ENCODE measurements around the gene JMJD8.

JMJD8 gene

GRCh38 chr16:684071-684794, at the start of gene JMJD8:
JMJD8 (minus strand) TSS chr16:684334; CDS start chr16:684319, 15 bp downstream.
- peak; percentile 87 for DNase-seq

- no peak for DNase-seq
These were observed 49.5 kb upstream of the JMJD8 start for GRCh38 chr16:733382-734207.

GRCh38 chr16:732936-733335, 48.8 kb upstream of the JMJD8 start:
- DNase-seq: no peak

DNA sequence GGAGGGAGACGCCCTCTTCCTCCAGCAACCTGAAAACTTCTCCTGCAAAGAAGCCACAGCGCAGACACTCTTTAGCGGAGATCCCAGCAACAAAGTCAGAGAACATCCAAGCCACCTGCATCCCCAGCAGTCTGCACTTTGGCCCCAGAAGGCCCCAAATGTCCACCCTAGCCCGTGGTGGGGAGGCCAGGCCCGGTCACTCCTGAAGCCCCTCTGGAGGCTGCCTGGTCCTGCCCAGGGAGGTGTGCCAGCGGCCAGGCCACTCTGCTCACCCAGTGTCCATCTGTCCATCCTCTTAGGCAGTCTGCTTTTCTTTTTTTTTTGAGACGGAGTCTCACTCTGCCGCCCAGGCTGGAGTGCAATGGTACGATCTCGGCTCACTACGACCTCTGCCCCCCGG, 48.2 kb upstream of the JMJD8 start:
- no peak for DNase-seq

DNA sequence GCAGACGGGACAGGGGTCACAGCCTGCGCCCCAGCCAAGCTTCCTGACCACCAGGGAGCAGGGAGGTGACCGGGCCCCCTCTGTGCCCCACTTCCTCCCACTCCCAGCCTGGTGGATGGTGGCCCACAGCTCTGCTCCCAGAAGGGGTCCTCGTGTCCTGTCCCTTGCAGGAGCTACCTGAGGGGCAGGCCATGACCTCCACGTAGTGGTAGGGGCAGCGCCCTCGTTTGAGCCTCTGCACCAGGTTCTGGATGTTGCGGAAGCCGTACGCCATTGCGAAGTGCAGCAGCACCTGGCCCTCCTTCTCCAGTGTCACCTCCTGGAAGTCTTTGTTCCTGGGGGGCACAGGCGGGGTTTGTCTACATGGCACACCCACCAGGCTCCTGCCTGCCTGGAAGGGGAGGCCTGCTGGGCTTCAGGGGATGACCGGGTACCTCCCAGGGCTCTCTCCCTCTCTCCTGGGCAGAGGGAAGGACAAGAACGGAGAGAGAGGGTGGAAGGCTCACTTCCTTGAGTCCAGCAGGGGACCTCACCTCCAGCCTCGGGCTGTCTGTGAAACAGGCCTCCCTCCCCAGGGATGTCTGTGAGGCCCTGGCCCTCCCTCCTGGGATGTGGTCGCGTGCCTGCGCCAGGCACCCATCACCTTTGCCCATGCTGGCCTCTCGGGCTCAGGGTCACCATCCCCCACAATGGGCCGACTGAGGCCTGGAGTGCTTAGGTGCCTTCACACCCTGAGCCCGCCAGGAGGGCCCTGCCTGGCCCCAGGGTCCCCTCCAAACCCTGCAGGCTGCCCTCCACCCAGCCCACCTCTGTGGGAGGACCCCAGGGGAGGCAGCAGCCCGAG, 46.8 kb upstream of the JMJD8 start:
- no peak for DNase-seq

GRCh38 chr16:729768-730665, 45.9 kb upstream of the JMJD8 start:
- no peak for DNase-seq

DNA sequence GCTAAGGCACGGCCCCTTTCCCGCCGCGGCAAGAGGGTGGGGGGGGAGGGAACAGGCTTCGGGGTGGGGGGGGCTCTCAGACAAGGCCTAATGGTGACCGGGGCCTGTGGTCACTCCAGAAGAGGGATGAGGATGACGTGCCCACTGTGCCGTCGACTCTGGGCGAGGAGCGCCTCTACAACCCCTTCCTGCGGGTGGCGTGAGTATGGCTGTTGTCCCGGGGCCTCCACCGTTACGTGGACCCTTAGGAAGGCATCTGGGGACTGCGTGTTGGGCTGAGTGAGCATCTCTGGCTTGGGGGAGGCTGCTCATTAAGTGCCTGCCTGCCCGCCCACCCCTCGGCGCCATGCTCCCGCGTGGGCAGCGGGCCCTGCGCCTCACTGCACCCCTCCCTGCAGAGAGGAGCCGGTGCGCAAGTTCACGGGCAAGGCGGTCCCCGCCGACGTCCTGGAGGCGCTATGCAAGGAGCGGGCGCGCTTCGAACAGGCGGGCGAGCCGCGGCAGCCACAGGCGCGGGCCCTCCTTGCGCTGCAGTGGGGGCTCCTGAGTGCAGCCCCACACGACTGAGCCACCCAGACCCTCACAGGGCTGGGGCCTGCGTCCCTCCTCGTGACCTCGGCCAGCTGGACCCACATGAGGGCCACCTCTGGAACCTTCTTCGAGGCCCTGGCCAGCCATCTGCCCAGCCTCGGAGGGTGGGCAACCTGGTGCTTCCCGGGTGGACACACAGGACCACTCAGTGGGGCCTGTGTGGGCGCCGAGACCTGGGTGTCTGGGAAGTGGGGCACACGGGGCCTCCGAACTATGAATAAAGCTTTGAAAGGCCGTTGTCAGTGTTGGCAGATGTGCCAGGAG, 45.0 kb upstream of the JMJD8 start:
- DNase-seq: no peak

DNA sequence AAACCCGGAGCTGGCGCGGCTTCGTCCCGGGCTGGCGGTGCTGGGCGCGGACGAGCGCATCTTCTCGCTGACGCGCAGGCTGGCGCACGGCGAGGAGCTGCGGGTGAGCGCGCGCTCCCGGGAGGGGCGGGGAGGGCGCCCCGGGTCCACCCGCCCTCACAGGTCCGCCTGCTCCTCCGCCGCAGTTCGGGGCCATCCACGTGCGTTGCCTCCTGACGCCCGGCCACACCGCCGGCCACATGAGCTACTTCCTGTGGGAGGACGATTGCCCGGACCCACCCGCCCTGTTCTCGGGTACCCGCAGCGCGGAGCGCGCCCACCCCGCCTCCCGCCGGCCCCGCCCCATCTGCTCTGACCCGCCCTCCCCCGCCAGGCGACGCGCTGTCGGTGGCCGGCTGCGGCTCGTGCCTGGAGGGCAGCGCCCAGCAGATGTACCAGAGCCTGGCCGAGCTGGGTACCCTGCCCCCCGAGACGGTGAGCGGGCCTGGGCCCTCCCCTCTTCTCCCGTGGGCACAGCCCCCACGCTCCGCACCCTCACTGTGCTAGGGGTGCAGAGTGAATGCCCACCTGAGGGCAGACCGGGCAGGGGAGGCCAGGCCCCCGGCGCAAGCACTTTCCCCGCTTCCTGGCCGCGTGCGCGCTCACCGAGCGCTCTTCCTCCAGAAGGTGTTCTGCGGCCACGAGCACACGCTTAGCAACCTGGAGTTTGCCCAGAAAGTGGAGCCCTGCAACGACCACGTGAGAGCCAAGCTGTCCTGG, 44.2 kb upstream of the JMJD8 start:
- peak; percentile 41 for DNase-seq

DNA sequence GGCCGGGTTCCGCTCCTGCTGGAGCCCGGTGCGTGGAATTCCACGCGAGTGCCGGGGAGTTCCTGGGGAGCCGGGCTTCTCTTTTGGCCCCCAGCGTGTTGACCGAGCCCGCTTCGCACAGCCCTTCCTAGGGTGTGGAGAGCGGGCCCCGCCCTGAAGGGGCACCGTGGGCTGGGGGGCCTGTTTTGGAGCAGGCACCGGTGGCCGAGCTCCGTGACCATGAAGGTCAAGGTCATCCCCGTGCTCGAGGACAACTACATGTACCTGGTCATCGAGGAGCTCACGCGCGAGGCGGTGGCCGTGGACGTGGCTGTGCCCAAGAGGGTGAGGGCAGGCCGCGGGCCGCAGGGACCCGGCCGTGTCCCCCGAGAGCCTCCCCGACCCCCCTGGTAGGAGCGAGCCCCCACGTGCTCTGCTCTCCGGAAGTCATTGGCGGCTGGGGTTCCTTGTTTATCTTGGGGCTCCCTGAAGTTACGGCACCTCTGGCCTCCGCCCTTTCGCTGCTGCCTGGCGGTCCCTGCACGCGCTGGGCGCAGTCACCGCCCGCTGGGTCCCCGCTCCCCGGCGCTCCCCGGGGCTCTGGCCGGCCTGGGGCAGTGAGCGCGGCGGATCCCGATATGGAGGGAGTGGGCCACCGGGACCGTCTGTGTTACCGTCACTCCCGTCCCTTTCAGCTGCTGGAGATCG, 43.3 kb upstream of the JMJD8 start:
- DNase-seq: no peak

DNA sequence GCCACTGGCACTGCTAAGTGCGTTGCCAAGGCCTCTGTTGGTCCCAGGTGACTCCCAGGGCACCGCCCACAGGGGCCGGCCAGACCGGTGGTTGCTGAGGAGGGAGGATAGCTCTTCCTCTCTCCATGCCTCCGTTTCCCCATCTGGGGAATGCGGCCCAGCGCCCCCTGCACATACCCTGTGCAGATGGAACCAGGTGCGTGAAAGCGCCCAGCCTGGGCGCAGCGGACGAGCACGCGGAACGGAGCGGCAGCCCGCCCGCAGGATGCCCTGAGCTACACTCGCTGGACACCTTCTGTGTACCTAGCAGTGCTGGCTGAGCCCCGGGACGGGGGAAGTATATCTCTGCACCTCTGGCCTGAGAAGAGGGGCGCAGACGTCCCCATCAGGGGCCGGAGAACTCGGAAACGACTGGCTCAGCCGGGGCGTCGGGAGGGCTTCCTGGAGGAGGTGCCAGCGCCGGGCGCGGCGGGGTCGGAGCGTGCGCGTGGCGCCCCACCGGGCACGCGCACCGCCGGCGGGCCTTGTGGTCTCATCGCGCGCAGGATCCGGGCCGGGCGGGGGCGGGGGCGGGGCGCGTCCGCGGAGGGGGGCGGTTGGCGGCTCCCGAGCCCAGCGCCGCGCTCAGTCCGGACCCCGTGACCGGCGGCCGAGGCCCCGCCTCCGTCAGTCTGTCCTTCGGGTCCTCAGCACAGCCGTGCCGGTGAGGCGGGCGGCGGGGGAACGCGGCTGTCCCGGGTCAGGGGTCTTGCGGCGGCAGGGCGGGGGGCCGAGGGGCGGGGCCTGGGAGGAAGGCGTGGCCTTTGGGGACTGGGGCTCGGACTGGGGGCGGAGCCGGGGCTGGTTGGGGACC, 42.5 kb upstream of the JMJD8 start, which contains the start of the genes CCDC78 and HAGHL:
CCDC78 (minus strand) TSS at position 6 of the 853 bp plus-strand sequence. CDS start 76 bp downstream, outside the sequence.
HAGHL (plus strand) TSS at position 669 of the 853 bp plus-strand sequence. CDS start 404 bp downstream, outside the sequence.
- no peak for DNase-seq

GRCh38 chr16:726188-726437, 42.0 kb upstream of the JMJD8 start:
- no peak for DNase-seq

DNA sequence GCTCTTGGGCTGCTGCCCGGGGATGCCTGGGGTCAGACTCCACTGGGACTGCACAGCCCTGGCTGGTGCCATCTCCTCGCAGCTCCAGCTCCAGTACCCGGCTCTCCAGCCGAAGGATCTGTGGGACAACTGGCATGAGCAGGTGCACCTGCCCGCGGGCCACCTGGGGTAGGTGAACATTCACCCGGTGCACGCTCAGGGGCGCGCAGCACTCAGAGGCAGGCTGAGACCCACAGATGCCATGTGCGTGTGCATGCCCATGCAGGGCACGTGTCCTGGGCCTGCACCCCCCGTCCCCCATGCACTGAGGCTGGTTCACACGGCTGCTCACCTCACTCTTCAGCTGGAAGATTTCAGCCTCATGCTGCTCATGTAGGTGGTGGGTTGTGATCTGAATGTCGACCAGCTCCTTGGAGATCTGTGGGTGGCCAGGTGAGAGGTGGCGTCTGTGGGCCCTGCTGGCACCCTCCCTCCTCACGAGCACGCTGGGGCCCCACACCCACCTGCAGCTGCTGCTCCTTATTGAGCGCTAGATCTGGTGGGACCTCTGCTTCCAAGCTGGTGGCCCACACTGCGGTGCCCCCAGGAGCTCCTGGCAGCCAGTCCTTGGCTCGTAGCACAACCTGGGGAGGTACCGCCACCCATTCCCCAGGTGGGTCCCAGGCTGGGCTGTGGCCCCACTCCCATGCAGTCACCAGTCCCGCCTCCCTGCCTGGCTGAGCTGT, 41.5 kb upstream of the JMJD8 start:
- DNase-seq: no peak

DNA sequence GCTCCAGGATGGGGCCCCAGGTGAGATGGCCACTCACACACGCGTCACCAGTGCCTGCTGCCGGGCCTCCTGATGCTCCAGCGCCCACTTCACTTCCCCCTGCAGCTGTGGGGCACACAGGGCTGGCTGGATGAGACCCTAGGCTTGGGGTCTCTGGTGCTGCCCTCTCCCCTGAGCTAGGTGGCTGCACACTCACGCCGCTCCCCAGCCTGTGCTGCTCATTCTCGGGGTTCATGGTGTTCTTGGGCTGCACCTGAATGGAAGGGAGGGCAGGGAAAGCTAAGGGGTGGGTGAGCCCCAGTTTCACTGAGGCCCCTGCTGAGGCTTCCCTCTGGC, 40.9 kb upstream of the JMJD8 start:
- DNase-seq: no peak

- no peak for DNase-seq
These were observed 40.3 kb upstream of the JMJD8 start for GRCh38 chr16:724188-725040.

DNA sequence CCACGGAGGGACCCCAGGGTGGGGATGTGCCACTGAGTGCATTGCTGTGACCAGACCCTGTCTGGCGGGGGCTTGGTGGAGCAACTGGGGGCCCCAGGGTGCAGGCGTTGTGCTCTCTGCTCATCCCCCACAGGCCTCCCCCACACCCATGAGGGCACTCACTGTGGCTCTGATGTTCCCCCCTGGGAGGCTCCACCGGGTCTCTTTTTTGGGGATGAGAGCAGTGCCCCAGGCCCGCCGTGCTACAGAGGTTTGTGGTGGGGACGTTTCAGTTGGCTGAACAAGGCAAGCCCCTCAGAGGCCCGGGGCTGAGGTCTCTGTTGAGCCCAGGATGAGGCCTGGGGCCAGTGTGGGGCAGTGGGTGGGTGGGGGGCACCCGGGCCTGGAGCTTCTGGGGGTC, 39.6 kb upstream of the JMJD8 start:
- DNase-seq: no peak

DNA sequence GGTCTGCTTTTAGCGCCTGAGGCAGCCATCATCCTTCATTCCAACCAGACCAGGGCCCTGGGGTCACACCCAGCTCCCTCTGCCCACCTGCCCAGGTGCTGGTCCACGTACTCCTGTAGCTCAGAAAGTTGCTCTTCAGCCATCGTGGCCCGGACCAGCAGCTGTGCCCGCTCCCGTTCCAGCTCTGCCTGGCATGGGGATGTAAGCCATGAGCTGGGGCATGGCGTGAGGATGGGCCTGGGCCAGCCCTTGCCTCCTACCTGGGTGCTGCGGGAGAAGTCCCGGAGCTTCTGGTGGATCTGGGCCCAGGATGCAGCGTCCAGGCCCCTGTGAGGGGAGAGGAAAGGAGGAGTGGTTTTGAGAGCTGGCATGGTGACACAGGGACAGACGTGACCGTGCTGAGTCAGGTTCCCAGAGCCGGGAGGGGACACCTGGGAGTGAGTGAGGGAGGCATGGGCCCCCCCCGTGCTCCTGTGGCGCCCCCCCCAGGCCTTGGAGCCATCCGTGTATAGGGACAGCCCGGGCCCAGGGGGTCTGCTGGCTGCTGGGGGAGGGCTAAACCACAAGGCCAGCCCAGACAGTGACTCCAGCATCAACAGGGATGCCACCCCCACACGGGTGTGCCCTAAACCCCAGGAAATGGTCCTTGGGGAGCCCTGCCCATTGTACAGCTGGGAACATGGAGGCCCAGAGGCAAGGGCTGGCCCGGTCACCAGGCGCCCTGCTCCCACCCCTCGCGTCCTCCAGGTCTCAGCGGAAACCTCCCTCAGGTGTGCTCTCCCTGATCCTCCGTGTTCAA, 38.9 kb upstream of the JMJD8 start:
- no peak for DNase-seq

Data from amniotic stem cell (primary cell).